Lower leg skin (tissue), 3 donors: ENCODE results near the gene RNASE8.

Experiments
- CTCF ChIP-seq, 3 donors: fragments of 450-650 bp; IDR thresholded peaks; one replicate each; pipeline ENCODE4 v1.5.1; 2016; ENCODE audit warnings: antibody characterized with exemption in 3 of 3, mild to moderate bottlenecking in 3 of 3, moderate library complexity in 2 of 3
- POLR2A ChIP-seq, 2 donors: fragments of 450-650 bp; IDR thresholded peaks; one replicate each; pipeline ENCODE4 v1.6.1; 2016 to 2017; ENCODE audit warnings: antibody characterized with exemption in 2 of 2, mild to moderate bottlenecking in 1 of 2, moderate library complexity in 1 of 2

GRCh38 chr14:21050597-21050996, 7.0 kb upstream of the RNASE8 start:
- no peak for TF ChIP-seq CTCF (IDR thresholded peaks at IDR 0.05)
- TF ChIP-seq POLR2A (IDR thresholded peaks at IDR 0.05): no peak
